ENCODE data around the gene F9. TPM values are rescaled to one million over a fixed set of nuclear protein-coding genes. Genes with fewer than 3 reads are reported as not detected.

Gene F9
- total RNA-seq, 1 experiment from 2014 or later: not detected

DNA sequence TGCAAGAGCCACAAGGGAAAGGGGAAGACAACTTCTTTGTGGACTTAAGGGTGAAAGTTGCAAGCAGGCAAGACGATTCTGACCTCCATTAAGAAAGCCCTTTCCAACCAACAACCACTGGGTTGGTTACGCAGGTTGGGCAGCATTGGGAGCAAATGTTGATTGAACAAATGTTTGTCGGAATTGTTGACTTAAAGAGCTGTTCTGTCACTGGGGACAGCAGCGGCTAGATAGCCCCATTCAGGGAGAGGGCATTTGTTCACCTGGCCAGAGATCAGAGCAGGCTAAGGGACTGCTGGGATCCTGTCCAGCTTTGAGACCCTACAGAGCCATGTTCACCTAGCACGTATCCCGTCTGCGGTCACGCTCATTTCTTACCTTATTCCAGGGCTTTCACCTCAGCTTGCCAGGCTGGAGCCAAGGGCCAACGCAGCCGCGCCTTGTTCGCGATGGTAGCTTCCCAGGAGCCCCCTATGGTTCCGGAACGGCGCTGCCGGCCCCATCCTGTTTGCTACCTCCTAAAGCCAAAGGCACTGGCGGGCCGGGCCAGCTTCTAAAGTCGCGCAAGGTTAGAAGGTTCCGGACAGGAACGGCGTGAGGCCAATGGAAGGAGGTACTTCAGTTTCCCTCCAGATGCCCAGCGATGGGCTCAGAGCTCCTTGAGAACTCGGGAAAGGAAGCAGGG, 24.6 kb downstream of the F9 start:
- ChIA-PET CTCF (no interaction called here), POLR2A (ENCODE audit: unreplicated experiment) (interaction anchor here (0.6 kb wide), 1 partner anchor 47 kb away, joined by 4 read pairs; no protein-coding TSS in a partner anchor)

DNA sequence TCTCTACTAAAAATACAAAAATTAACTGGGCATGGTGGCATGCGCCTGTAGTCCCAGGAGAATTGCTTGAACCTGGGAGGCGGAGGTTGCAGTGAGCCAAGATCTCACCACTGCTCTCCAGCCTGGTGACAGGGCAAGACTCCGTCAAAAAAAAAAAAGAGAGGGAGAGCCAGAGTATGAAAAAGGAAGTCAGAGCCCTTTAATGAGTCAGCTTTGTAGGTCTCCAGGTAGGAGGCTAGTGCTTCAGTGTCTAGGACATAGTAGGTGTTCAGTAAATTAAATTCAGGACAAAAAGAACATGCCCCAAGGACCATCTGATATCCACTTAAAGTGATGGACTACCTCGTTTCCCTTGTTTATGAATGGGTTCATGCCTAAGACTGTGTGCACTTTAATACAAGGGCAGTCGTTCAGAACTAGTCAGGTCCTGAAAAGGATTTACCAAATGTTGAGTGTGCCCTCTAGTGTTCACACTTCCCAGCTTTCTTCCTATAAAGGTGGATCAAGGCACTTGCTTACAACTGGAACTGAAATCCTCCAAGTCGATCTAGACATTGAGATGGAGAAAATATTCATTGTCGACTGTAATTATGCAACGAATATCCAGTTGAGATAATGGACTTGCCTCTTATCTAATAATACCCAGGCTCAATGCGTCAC, 29.0 kb downstream of the F9 start:
- ChIA-PET POLR2A (ENCODE audit: unreplicated experiment) (no interaction called here), CTCF (no interaction called here)
- DNase-seq: peak; percentile 78
- no peaks in the 10 kb centered on the region for H3F3A ChIP-seq (ENCODE audit: low read length, unreplicated experiment)
- H3K36me3 ChIP-seq (ENCODE audit: low read depth, low read length): no peaks in the 10 kb centered on the region
- ATAC-seq: peak; percentile 81
- no peak overlapping the region for H3K4me3 ChIP-seq (ENCODE audit: low read length)
- intact Hi-C loops (cut with micrococcal nuclease): loop anchor here (1.0 to 10.0 kb wide), 4 partner anchors 355 to 802 kb away; no protein-coding TSS in a partner anchor
- TF ChIP-seq EZH2phosphoT487 (IDR thresholded peaks at IDR 0.05; ENCODE audit: borderline replicate concordance, low read length): no peak
- no peak for TF ChIP-seq EZH2 (IDR thresholded peaks at IDR 0.05; ENCODE audit: low read length, unreplicated experiment)
- TF ChIP-seq, protein P1, sequence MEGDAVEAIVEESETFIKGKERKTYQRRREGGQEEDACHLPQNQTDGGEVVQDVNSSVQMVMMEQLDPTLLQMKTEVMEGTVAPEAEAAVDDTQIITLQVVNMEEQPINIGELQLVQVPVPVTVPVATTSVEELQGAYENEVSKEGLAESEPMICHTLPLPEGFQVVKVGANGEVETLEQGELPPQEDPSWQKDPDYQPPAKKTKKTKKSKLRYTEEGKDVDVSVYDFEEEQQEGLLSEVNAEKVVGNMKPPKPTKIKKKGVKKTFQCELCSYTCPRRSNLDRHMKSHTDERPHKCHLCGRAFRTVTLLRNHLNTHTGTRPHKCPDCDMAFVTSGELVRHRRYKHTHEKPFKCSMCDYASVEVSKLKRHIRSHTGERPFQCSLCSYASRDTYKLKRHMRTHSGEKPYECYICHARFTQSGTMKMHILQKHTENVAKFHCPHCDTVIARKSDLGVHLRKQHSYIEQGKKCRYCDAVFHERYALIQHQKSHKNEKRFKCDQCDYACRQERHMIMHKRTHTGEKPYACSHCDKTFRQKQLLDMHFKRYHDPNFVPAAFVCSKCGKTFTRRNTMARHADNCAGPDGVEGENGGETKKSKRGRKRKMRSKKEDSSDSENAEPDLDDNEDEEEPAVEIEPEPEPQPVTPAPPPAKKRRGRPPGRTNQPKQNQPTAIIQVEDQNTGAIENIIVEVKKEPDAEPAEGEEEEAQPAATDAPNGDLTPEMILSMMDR (conservative IDR thresholded peaks at IDR 0.05; ENCODE audit: low read depth, low read length): peak; percentile 74
- H3K4me2 ChIP-seq (ENCODE audit: low read length): 0 out of 2 replicates have a peak overlapping the region, but pooled peaks have one; percentile 11
- H3K9me2 ChIP-seq (replicated peaks; ENCODE audit: low read length): no peaks in the 10 kb centered on the region
- no peaks in the 10 kb centered on the region for H3K9me3 ChIP-seq (ENCODE audit: low read length)
- no peak overlapping the region for H2AFZ ChIP-seq (ENCODE audit: low read length)
- peaks cover 10% of the 10 kb centered on the region for H3K27me3 ChIP-seq (ENCODE audit: low read length)
- H3K9ac ChIP-seq (ENCODE audit: low read length): no peak overlapping the region
- no peak overlapping the region for H3K27ac ChIP-seq (ENCODE audit: low read length)
- BruUV-seq (replicated peaks): no TSS peak
- H3K79me2 ChIP-seq (ENCODE audit: low read length): no peaks in the 10 kb centered on the region
- no peaks in the 10 kb centered on the region for H4K20me1 ChIP-seq (ENCODE audit: low read length)
- H3K4me1 ChIP-seq (ENCODE audit: insufficient read depth, low read length): no peaks in the 10 kb centered on the region

More for the DNA sequence above, 24.6 kb downstream of the F9 start:
- no peak overlapping the region for H2AFZ ChIP-seq (ENCODE audit: low read length)
- H3K4me1 ChIP-seq (ENCODE audit: insufficient read depth, low read length): no peaks in the 10 kb centered on the region
- no peaks in the 10 kb centered on the region for H3K79me2 ChIP-seq (ENCODE audit: low read length)
- no peaks in the 10 kb centered on the region for H3K9me2 ChIP-seq (replicated peaks; ENCODE audit: low read length)
- TF ChIP-seq EZH2phosphoT487 (IDR thresholded peaks at IDR 0.05; ENCODE audit: borderline replicate concordance, low read length) (no peak), EZH2 (IDR thresholded peaks at IDR 0.05; ENCODE audit: low read length, unreplicated experiment) (no peak)
- TF ChIP-seq, protein P1 (conservative IDR thresholded peaks at IDR 0.05; ENCODE audit: low read depth, low read length): no peak
- H3K4me3 ChIP-seq (ENCODE audit: low read length): no peak overlapping the region
- intact Hi-C loops (cut with micrococcal nuclease): loop anchor here (5.0 to 10.0 kb wide), 2 partner anchors 350 to 798 kb away; no protein-coding TSS in a partner anchor
- DNase-seq (no peak), ATAC-seq (no peak)
- peaks cover 16% of the 10 kb centered on the region for H3K27me3 ChIP-seq (ENCODE audit: low read length)
- no peak overlapping the region for H3K27ac ChIP-seq (ENCODE audit: low read length)
- BruUV-seq (replicated peaks): no TSS peak
- H3K9ac ChIP-seq (ENCODE audit: low read length): no peak overlapping the region
- no peaks in the 10 kb centered on the region for H3K9me3 ChIP-seq (ENCODE audit: low read length)
- H4K20me1 ChIP-seq (ENCODE audit: low read length): no peaks in the 10 kb centered on the region
- H3K4me2 ChIP-seq (ENCODE audit: low read length): no peak overlapping the region
- H3K36me3 ChIP-seq (ENCODE audit: low read depth, low read length): no peaks in the 10 kb centered on the region
- no peaks in the 10 kb centered on the region for H3F3A ChIP-seq (ENCODE audit: low read length, unreplicated experiment)

DNA sequence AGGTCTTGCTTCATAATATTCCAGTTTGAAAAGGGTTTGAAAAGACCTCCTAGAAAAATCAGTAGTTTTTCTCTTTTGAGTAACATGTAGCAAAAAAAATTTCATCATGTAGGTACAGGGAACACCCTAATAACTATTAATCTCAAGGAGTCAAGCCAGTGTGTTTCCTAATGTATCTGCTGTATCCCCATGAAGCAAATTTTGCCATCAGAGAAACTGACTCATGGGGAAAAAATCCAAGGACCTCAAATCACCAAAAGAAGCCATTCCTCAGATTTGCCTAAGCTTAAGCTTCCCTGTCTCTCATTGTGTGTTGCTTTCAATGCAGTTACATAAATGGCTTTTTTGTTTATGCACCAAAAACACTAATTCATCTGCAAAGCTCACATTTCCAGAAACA, 29.7 kb downstream of the F9 start:
- POLR2A ChIA-PET (ENCODE audit: unreplicated experiment): no interaction called here
- TF ChIP-seq, protein P1 (conservative IDR thresholded peaks at IDR 0.05; ENCODE audit: low read depth, low read length): no peak
- no peak for TF ChIP-seq EZH2 (IDR thresholded peaks at IDR 0.05; ENCODE audit: low read length, unreplicated experiment)
- TF ChIP-seq EZH2phosphoT487 (IDR thresholded peaks at IDR 0.05; ENCODE audit: borderline replicate concordance, low read length): no peak
- Histone ChIP-seq H3K27me3 (ENCODE audit: low read length) (0 out of 2 replicates have a peak, but pooled peaks cover 4% of the 10 kb centered on the region), H4K20me1 (ENCODE audit: low read length) (no peaks in the 10 kb centered on the region), H3K36me3 (ENCODE audit: low read depth, low read length) (no peaks in the 10 kb centered on the region), H3K9me2 (replicated peaks; ENCODE audit: low read length) (no peaks in the 10 kb centered on the region), H3K79me2 (ENCODE audit: low read length) (no peaks in the 10 kb centered on the region), H3K27ac (ENCODE audit: low read length) (no peak overlapping the region), H3K4me3 (ENCODE audit: low read length) (no peak overlapping the region), H3K4me2 (ENCODE audit: low read length) (no peak overlapping the region), H3F3A (ENCODE audit: low read length, unreplicated experiment) (no peaks in the 10 kb centered on the region), H2AFZ (ENCODE audit: low read length) (no peak overlapping the region), H3K9ac (ENCODE audit: low read length) (no peak overlapping the region), H3K9me3 (ENCODE audit: low read length) (no peaks in the 10 kb centered on the region), H3K4me1 (ENCODE audit: insufficient read depth, low read length) (no peaks in the 10 kb centered on the region)
- CTCF ChIA-PET: no interaction called here
- no peak for ATAC-seq
- DNase-seq: peak; percentile 29
- intact Hi-C loops (cut with micrococcal nuclease): no loop called here
- no TSS peak for BruUV-seq (replicated peaks)

All from PC-3 (cell line).